GM19395 (cell line): Measurements from ENCODE around the gene CLEC4M.

ENCODE experiments used
- ATAC-seq: cut with Tn5 transposase; IDR thresholded peaks from one replicate; pipeline ENCODE4 v1.9.1; 2021; ENCODE audit warnings: mild to moderate bottlenecking, moderate library complexity; ENCODE audit not compliant: unreplicated experiment

CLEC4M gene, protein sequence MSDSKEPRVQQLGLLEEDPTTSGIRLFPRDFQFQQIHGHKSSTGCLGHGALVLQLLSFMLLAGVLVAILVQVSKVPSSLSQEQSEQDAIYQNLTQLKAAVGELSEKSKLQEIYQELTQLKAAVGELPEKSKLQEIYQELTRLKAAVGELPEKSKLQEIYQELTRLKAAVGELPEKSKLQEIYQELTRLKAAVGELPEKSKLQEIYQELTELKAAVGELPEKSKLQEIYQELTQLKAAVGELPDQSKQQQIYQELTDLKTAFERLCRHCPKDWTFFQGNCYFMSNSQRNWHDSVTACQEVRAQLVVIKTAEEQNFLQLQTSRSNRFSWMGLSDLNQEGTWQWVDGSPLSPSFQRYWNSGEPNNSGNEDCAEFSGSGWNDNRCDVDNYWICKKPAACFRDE

DNA sequence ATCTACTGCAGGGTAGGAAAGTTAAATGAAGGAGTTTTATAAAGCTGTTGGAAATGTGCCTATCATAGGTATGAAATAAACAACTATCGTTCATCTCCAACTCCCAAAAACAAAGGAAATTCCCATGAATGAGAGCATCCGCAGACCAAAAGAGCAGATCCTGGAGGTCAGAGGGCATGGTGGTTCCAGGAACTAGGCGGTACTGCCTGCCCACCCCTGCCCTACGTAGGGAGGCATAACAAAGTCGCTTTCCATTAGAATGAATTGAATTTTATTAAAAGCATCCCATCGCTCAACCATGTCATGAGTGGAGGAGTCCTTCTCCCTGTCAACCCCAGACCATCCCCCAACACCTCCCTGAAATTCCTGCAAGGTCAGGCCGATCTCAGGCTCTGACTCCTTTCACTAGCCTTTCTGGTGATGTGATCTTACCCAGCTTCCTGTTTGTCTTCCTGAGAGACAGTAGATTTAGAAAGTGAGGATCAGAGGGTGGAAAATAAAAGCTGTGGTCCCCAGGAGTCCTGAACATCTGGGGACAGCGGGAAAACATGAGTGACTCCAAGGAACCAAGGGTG, at the start of gene CLEC4M:
TSS of gene CLEC4M (plus strand) at position 525 of the 575 bp plus-strand sequence. CDS start at position 549, 24 bp downstream.
- ATAC-seq = no peak

DNA sequence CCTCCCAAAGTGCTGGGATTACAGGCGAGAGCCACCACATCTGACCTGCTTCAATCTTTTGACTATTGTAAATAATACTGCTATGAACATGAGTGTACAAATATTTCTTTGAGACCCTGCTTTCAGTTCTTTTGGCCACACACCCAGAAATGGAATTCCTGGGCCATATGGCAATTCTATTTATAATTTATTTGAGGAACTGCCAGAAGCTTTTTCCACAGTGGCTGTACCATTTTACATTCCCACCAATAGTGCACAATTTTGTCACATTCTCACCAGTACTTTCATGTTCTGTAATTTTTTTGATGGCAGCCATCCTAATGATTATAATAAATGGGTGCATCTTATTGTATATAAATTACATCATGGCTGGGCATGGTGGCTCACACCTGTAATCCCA, 47.4 kb upstream of the CLEC4M start:
- no peak for ATAC-seq

DNA sequence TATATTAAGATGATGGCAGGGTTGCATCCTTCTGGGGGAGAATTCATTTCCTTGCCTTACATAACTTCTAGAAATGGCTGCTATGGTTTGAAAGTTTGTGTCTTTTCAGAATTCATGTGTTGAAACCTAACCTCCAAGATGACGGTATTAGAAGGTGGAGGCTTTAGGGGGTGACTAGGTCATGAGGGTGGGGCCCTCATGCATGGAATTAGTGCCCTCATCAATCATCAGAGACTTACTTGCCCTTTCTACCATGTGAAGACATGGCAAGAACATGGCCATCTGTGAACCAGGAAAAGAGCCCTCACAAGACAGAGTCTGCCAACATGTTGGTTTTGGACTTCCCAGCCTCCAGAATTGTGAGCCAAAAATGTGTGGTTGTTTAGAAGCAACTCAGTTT, 46.3 kb upstream of the CLEC4M start:
- no peak for ATAC-seq

DNA sequence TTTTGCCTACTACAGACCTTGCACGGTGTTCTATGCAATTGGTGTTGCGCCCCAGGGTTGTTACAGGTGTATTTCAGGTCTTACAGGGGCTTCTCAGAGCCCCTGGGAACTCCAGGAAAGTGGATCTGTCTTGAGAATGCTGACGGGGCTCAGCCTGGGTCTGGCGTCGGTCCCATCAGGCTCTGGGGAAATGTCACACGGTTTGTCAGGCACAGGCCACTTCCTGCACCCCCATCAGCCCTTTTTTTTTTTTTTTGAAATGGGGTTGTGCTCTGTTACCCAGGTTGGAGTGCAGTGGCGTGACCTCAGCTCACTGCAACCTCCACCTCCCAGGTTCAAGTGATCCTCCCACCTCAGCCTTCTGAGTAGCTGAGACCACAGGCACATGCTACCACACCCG, 44.4 kb upstream of the CLEC4M start:
- ATAC-seq = no peak

DNA sequence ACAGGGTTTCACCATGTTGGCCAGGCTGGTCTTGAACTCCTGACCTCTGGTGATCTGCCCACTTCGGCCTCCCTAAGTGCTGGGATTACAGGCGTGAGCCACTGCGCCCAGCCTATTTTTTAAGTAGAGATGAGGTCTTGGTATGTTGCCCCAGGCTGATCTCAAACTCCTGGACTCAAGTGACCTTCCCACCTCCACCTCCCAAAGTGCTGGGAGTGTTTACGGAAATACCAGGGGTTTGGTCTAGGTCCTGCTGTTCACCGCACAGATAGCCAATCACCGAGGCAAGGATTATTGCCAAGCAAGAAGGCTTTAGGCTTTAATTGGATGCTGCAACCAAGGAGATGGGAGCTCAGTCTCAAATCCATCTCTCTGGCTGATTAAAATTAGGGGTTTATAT, 42.7 kb upstream of the CLEC4M start:
- no peak for ATAC-seq

DNA sequence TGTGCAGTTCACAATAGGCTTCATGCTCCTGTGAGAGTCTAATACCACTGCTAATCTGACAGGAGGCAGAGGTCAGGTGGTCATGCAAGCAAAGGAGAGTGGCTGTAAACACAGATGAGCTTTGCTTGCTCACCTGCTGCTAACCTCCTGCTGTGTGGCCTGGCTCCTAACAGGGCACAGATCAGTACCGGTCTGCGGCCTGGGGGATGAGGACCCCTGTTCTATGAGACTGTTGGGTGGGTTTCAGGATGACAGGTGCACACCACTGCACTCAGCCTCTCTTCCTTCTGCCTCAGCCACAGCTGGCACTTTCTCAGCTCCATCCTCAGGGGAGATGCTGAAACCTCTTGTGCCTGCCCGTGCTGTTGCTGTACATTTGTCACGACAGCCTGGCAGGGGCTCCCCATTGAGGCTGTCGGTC, 40.8 kb upstream of the CLEC4M start:
- ATAC-seq = no peak

DNA sequence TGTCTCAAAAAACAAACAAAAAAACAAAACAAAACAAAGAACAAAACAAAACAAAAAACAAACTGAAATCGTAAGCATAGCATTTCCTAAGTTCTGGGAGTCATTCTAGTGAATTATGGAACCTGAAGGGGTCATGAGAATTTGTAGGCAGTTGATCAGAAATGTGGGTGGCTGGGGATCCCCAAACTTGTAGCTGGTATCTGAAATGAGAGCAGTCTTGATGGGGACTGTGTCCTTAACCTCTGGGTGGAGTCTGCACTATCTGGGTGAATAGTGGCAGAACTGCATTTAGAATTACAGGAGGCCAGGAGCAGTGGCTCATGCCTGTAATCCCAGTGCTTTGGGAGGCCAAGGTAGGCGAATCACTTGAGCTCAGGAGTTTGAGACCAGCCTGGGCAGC, 37.3 kb upstream of the CLEC4M start:
- no peak for ATAC-seq

DNA sequence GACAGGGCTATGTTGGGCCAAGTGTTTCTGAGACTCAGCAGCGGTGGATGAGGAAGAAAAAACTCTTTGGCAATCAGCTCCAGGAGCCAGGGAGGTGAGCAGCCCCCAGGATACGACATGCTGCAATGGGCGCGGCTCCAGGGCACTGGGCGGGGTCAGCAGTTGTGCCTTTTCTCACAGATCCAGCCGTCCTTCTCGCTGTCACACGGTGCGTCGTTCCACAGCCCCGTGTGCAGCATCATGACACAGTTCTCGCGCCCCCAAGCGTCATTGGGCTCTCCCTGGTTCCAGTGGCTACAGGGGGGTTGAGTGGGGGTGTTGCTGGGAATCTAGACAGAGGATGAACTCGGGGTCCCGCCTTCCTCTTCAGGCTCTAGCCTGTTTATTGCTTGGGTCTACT, 33.8 kb upstream of the CLEC4M start:
- no peak for ATAC-seq

DNA sequence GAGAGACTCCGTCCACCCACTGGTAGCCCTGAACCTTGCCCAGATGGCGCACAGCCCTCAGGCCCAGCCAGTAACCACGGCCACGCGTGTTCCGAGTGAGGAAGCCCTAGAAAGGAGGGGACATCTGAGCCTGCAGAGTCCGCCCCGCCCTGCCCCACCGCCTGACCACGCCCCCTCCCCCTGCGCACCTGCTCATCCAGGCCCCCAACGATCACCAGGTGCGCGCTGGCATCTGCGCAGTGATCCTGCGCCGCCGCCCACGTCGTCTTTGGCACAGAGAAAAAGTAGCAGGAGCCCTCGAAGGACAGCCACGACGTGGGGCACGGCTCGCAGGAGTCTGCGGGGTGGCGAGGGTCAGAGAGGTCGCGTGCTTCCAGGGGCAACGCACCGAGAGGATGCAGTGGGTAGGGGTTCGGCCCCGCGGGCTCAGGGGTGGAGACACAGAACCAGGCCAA, 33.2 kb upstream of the CLEC4M start:
- no peak for ATAC-seq

DNA sequence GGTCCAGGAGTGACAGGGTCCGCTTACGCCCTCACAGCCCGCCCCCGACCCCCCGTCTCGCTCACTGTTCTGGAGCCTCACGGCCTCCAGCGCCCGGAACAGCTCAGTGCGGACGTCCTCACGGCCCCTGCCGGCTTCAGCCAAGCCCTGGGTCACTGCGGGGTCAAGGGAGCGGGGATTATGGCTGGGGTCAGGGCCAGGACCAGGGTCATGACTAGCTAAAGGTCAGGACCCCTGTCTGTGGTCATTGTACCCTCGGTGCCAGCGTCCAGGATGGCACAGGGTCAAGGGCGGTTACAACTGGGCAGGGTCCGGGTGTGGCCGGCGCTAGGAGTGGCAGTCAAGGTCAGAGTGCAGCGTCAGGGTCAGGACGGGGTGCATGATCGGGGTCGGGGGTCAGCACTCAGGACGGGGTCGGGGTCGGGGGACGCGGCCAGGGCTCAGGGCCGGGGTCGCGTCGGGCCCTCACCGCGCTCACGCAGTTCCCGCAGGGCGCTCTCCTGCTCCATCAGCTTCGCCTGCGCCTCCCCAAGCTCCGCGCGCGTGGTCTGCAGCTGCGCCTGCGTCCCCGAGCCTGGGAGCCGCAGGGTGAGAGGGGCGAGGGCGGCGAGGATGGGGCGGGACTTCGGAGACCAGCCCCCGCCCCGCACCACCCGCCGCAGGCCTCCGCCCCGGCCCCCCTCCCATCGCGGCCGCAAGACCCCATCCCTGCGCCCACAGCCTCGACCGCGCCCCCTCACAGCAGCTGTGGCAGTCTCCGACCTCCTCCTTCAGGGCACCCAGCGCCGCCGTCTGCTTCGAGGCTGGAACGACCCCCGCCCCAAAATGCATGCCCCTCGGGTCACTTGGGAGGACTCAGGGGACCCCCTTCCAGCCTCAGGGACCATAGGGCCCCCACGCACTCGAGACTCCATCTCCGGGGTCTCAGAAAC, 32.5 kb upstream of the CLEC4M start:
- ATAC-seq = no peak

DNA sequence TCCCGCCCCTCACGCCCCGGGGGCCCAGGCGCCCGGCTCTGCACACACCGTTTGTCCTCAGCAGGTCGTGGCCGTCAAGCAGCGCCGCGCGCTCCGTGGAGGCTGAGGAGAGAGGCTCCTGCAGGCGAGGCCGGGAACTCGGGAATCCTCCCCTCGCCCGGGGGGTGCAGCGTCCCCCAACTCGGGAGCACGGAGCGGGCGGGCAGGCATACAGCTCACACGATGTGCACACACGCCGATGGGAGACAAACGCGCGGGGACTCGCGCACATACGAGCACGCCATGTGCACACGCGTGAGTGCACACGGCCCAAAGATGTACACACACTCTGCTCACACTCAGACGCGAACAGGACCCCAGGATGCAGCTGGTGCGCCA, 31.8 kb upstream of the CLEC4M start:
- ATAC-seq = no peak

DNA sequence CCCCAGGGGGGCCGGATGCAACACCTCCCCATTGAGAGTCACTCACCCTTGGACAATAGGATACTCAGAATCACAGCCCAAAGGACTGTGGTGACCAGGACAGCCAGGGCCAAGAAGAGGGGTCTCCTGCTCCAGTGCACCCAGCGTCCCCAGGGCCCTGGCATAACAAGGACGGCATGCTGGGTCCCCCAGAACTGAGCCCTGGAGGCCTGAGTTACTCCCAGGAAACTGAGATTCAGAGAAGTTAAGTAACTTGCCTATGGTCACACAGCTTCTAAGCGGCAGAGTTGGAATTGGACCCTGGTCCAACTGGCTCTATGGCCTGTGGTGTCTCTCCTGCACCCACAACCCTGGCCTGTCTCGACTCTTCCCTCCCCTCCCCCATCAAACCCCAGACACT, 31.4 kb upstream of the CLEC4M start:
- ATAC-seq = no peak

DNA sequence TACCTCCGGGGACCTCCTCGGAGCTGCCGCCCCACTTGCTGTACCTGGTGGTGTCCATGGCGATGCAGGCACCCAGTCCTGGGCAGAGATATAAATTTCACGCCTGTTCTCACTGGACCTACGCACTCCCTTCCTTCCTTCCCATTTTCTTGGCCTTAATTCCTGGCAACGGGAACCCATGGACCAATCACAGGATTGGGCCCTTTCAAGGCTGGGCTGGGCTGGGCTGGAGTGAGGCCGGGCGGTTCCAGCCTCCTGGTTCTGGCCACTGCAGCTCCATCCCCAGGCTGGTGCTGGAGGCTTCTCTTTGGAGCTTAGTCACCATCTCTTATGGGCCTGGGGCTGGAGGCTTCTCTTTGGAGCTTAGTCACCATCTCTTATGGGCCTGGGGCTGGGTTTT, 31.0 kb upstream of the CLEC4M start, which contains the start of gene CLEC4G:
TSS of gene CLEC4G (minus strand) at position 66 of the 400 bp plus-strand sequence. CDS start at position 58, 8 bp downstream.
- ATAC-seq = no peak

DNA sequence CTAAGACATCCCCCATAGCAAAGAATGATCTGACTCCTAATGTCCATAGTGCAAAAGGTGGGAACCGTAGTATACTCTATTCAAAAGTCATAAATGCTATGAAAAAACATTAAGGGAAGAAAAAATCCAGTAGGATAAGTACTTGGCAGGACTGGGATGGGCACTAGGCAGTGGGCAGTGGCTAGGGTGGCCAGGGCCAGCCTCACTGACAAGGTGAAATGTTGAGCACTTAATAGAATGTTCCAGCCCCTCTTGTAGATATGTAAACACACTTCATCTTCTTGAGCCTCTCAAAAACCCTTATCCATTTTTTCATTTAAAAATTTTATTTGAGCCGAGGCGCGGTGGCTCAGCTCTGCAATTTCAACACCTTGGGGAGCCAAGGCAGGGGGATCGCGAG, 29.7 kb upstream of the CLEC4M start:
- no peak for ATAC-seq

DNA sequence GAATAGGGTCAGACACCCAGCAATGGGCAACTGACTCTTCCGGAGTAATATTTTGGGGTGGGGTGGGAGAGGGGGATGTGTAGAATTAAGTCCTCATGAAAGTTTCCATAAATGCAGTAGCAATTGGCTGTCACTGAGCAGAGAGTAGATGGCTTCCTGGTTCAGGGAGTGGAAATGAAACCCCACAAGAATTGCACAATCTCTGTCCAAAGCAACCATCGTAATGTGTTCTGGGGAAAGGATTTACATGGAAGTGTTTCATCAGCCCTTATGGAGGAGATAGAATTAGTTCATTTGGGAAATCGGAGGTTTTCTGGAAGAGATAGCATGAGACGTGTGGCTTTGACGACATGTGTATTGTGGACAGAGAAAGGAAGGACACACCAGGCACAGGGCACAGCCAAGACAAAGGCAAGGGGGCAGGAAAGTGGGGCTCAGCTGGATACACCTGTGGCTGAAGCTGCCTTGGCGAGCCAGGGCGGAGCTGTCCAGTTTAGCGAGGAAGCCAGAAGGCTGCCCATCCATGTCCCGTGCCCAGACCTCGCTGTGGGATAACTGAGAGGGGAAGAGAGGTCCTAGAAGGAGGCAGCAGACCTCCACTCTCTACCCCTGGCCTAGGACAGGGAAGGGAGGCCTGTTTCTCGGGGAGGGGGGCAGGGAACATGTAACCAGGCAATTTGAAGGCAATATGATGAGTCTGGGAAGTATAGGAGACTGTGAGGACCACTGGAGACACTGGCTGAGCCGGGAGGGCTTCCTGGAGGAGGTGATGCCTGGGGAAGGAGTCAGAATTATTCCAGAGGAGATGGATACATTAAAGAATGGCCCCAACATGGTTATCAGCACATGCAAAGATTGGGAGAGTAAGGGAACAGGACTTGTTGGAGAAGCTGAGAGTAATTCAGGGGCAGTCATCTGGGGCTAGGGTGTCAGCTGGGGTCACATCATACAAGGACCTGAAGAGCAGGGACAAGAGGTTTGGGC, 28.5 kb upstream of the CLEC4M start:
- ATAC-seq = no peak

DNA sequence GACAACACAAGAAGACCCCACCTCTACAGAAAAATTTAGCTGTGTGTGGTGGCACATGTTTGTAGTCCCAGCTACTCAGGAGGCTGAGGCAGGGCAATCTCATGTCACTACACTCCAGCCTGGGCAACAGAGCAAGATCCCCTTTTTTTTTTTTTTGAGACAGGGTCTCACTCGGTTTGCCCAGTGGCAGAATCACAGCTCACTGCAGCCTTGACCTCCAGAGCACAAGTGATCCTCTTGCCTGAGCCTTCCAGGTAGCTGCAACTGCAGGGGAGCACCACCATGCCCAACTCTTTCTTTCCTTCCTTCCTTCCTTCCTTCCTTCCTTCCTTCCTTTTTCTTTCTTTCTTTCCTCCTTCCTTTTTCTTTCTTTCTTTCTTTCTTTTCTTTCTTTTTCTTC, 26.9 kb upstream of the CLEC4M start:
- ATAC-seq = no peak

DNA sequence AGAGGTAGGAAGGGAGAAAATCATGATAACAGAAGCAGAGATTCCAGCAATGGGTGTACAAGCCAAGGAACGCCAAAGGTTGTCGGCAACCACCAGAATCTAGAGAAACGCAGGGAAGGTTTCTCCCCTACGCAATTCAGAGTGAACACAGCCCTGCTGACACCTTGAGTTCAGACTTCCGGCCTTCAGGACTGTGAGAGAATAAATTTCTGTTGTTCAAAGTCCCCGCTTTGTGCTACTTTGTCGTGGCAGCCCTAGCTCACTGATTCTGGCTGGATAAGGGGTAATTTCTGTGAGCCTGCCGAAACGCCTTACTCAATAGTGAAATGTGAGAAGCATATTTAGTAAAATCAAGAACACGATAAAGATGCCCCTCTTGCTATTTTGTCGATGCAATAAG, 25.8 kb upstream of the CLEC4M start:
- no peak for ATAC-seq

DNA sequence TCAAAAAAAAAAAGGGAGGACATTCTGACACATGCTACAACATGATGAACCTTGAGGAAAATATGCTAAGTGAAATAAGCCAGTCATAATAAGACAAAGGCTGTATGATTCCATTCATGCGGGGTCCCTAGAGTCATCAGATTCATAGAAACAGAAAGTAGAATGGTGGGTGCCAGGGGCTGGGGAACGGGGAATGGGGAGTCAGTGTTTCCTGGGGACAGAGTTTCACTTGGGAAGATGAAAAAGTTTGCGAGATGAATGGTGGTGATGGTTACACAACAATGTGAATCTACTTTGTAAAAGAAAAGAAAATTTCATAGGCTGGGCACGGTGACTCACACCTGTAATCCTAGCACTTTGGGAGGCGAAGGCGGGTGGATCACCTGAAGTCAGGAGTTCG, 25.0 kb upstream of the CLEC4M start:
- no peak for ATAC-seq

DNA sequence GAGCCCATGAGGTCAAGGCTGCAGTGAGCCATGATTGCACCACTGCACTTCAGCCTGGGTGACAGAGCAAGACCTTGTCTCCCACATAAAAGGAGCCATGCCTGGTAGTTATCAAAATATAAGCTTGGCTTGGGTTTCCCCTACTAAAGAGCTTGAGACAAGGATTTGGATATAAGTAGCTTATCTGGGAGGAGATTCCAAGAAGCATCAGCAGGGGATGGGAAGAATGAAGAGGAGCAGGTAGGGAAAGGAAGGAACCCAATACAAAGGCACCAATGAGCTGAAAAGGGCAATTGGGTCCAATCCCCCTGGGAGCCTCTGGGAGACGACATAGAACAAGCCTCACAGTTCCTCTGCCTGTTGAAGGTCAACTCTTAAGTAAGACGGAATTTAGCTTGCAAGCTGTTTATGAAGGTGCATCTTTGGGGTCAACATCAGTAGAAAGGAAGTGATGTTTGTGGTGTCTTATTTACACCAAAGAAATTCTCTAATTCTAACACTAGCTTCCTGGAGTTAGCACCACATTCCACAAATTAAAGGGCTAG, 23.8 kb upstream of the CLEC4M start:
- no peak for ATAC-seq
